A549 treated with GW870086 at 1 μM for 4 hours (cell line): Measurements from ENCODE around the gene PGC. TPM values are rescaled to one million over a fixed set of nuclear protein-coding genes. Genes with fewer than 3 reads are reported as not detected.

ENCODE experiments used
- total RNA-seq: library from RNA; stranded (reverse); fragments of 200-300 nt; extraction: Qiagen RNA extraction; gene quantifications from 5 replicates; pipeline ENCODE4 v1.2.3, GENCODE V29; 2022; ENCODE audit warnings: low read depth

The PGC gene
- not detected in 5 replicates for total RNA-seq

DNA sequence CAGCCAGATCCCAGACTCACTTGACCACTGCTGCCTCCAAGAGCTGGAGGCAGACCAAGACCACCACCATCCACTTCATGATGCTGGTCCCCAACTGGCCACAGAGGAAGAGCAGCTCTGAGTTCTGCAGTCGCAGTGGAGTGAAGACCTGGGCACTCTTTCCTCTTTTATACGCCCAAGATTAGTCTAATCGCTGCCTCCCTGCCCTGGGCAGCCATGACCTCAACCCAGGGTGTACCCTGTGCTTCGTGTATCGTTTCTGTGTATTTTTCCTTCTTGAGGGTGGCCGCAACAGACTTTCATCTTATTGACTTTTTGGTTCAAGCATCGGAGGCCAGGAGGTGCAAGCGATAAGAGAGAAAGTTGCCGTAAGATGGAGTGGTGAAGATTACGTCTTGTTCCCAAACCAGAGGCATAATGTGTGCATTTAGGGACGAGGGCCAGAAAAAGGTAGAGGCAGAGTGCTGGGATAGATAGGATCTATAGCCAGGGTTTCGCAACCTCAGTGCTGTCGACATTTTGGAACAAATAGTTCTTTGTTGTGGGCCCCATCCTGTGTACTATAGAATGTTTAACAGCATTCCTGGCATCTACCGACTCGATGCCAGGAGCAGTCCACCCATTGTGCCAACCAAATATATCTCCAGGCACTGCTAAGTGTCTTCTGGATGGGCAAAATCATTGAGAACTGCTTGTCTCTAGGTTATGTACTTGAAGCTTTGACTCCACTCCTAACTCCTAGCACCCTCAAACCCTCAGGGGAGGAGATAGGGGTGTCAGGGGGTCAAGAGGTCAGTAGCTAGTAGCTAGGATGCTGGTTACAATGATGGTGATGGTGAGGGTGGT lies at the start of gene PGC:
TSS of gene PGC (minus strand) at position 142 of the 846 bp plus-strand sequence. CDS start at position 79, 63 bp downstream.

GRCh38 chr6:41787219-41787917 lies 40.2 kb upstream of the PGC start, which contains the start of gene TOMM6:
TOMM6 (plus strand) TSS chr6:41787694; CDS start chr6:41787698, 4 bp downstream.

DNA sequence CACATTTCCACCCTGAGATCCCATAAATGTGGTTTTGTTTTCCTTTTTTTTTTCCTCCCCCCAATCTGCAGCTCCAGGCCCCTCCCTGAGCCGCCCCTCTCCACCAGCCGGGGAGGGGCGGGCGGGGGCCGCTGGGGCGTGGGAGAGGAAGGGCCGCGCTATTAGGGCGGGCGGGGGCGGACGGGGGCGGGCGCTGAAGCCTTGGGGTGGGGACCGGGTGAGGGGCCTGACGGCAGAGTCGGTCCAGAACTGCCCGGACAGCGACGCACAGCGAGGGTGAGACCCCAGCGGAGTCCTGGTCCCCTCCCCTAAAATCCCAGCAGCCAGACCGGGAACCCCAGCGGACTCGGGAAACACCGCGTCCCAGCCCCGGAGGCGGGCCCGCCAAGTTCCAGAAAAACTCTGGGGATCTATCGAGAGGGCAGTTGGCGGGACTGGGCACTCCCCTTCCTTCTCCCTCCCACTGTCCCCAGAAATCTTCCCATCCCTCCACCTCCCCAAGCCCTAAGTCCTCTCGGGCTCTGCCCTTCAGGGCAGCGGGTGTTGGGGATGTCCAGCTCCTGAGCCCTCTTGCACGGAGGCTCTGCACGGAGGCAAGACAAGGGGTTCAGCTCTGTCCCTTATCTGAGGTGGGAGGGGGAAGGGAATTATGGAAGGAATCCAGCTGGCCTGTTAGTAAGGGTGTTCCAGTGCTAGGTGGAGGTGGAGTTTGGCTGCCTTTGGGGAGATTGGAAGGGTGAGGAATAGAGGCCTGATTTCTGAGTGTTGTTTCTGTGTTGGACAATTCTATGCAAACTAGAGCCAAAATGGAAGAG lies 33.6 kb upstream of the PGC start, which contains the start of gene PRICKLE4:
TSS of gene PRICKLE4 (plus strand) at position 232 of the 815 bp plus-strand sequence. CDS start 2,692 bp downstream, outside the sequence.

DNA sequence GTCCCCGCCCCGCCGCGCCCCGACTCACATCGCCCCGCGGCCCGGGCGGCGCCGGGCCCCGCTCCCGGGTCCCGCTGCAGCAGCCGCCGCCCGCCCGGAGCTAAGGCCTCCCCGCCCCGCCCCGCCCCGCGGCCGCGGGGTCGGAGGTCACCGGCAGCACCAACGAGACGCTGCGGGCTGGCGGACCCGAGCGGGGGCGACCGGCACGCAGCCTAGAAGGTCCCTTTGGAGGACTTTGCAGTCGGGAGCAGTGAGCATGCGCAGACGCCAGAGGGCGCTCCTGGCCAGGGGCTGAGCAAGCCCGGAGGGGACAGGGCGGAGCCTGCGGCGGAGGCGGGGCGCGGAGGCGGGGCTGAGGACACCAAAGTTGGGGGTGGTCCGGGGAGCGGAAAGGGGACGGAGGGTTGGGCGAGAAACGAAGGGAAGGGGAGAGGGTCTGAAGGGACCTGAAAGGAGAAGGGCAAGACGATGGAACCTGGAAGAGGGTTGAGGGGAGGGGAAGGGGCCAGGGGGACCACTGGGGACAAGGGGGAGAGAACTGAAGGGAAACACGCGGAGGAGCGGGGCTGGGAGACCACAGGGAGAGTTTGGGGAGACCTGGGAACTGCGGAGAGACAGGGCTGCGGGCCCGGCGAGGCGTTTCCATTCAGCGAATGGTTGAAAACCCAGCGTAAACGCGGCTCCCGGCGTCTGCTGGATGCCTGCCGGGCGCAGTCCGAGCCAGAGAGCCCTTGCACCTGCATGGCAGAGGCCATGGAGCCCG lies 32.8 kb upstream of the PGC start, which contains the start of gene FRS3:
TSS of gene FRS3 (minus strand) at position 113 of the 763 bp plus-strand sequence. CDS start 2,913 bp downstream, outside the sequence.

GRCh38 chr6:41735427-41736185 lies 11.6 kb downstream of the PGC start, which contains the start of gene TFEB:
TFEB (minus strand) TSS chr6:41735608; CDS start chr6:41691213, 44,395 bp downstream.

Other genes with a start within 250 kb of the PGC start
- gene FOXP4, start 201.0 kb downstream of the PGC start, total RNA-seq = 17.9 to 26.6 TPM (median 24.2 TPM) in 5 replicates
- gene MDFI, start 108.9 kb downstream of the PGC start, total RNA-seq = 0.40 to 0.77 TPM (median 0.57 TPM) in 5 replicates
- 5.0 to 8.0 TPM (median 6.8 TPM) in 5 replicates for gene TFEB, start 11.8 kb downstream of the PGC start, total RNA-seq
- gene FRS3, start 32.5 kb upstream of the PGC start, total RNA-seq = 2.0 to 5.1 TPM (median 2.5 TPM) in 5 replicates
- 0.68 to 0.95 TPM (median 0.81 TPM) in 5 replicates for gene PRICKLE4, start 33.4 kb upstream of the PGC start, total RNA-seq
- gene TOMM6, start 40.3 kb upstream of the PGC start, total RNA-seq = 296 to 313 TPM (median 302 TPM) in 5 replicates
- 0.93 to 1.2 TPM (median 0.97 TPM) in 5 replicates for gene USP49, start 148.0 kb upstream of the PGC start, total RNA-seq
- gene MED20, start 173.7 kb upstream of the PGC start, total RNA-seq = 12.2 to 15.8 TPM (median 14.3 TPM) in 5 replicates
- gene BYSL, start 174.1 kb upstream of the PGC start, total RNA-seq = 37.4 to 51.1 TPM (median 43.1 TPM) in 5 replicates
- 121 to 186 TPM (median 172 TPM) in 5 replicates for gene CCND3, start 194.4 kb upstream of the PGC start, total RNA-seq